HepG2 (cell line): ENCODE results near the gene PDE9A. TPM values are rescaled to one million over a fixed set of nuclear protein-coding genes. Genes with fewer than 3 reads are reported as not detected.

ENCODE experiments used
- GABPB1 ChIP-seq: IDR thresholded peaks from 2 replicates; pipeline ENCODE4 v1.6.1; 2016; ENCODE audit warnings: mild to moderate bottlenecking, missing genetic modification reagents, moderate library complexity, missing compliant biosample characterization
- IRX3 ChIP-seq: sonication (generic); formaldehyde crosslinking; IDR thresholded peaks from 2 replicates; pipeline ENCODE4 v1.8.1; 2023; ENCODE audit warnings: mild to moderate bottlenecking, low read depth, missing genetic modification reagents, borderline replicate concordance
- PCBP2 ChIP-seq: fragments of 200-400 bp; formaldehyde crosslinking; optimal IDR thresholded peaks from 2 replicates; pipeline ENCODE3; 2018; ENCODE audit warnings: low read length, low read depth; ENCODE audit not compliant: poor library complexity, severe bottlenecking
- SRY ChIP-seq: sonication (generic); formaldehyde crosslinking; IDR thresholded peaks from 2 replicates; pipeline ENCODE4 v1.8.0; 2022; ENCODE audit warnings: mild to moderate bottlenecking, missing genetic modification reagents
- ZNF17 ChIP-seq: sonication (generic); formaldehyde crosslinking; IDR thresholded peaks from 2 replicates; pipeline ENCODE4 v1.5.0; 2020; ENCODE audit warnings: mild to moderate bottlenecking, missing genetic modification reagents
- ZNF512 ChIP-seq: sonication (generic); formaldehyde crosslinking; IDR thresholded peaks from 2 replicates; pipeline ENCODE4 v1.4.0; 2020; ENCODE audit warnings: mild to moderate bottlenecking, missing genetic modification reagents
- ZNF576 ChIP-seq: sonication (generic); formaldehyde crosslinking; IDR thresholded peaks from 2 replicates; pipeline ENCODE4 v1.4.0; 2020; ENCODE audit warnings: mild to moderate bottlenecking, missing genetic modification reagents
- ZNF629 ChIP-seq: sonication (generic); formaldehyde crosslinking; conservative IDR thresholded peaks from 2 replicates; pipeline ENCODE4 v1.5.0; 2020; ENCODE audit warnings: missing genetic modification reagents
- ZNF678 ChIP-seq: sonication (generic); formaldehyde crosslinking; IDR thresholded peaks from 2 replicates; pipeline ENCODE4 v1.4.0; 2020; ENCODE audit warnings: mild to moderate bottlenecking, missing genetic modification reagents
- ZNF703 ChIP-seq: sonication (generic); formaldehyde crosslinking; IDR thresholded peaks from 2 replicates; pipeline ENCODE4 v1.5.1; 2020; ENCODE audit warnings: missing genetic modification reagents, mild to moderate bottlenecking, moderate library complexity, borderline replicate concordance
- polyA plus RNA-seq, 8 experiments: library from polyadenylated mRNA; depleted of rRNA in 3 of 8; stranded (reverse) in 7 of 8; unstranded in 1 of 8; fragments of >200 nt; fragmentation: Illumina TruSeq in 4 of 8; extraction: Trizol in 4 of 8; gene quantifications; 2 replicates each; pipeline versions ENCODE4 v1.2.1 to v1.2.3, GENCODE V29; 2011 to 2016; ENCODE audit warnings: low read depth in 4 of 8, missing spikeins in 1 of 8, mixed read lengths in 1 of 8; ENCODE audit not compliant: insufficient read depth in 1 of 8
- total RNA-seq, 5 experiments: library from RNA; depleted of rRNA; stranded (reverse); fragments of >200 nt; fragmentation: Illumina TruSeq; extraction: Trizol; gene quantifications; 2 replicates each; pipeline ENCODE4 v1.2.3, GENCODE V29; 2016; ENCODE audit warnings: low read depth in 1 of 5
- TF ChIP-seq, protein P1 (sequence below), 2 experiments: IDR thresholded peaks; 2 replicates each; pipeline ENCODE4 v1.6.1; 2011 to 2012; ENCODE audit warnings: low read length in 2 of 2, borderline replicate concordance in 1 of 2, low read depth in 1 of 2, mild to moderate bottlenecking in 1 of 2, moderate library complexity in 1 of 2
- TF ChIP-seq, protein P2 (sequence below): sonication (generic); formaldehyde crosslinking; IDR thresholded peaks from 2 replicates; pipeline ENCODE4 v1.5.0; 2020; ENCODE audit warnings: missing genetic modification reagents
- TF ChIP-seq, protein P3 (sequence below): sonication (generic); formaldehyde crosslinking; IDR thresholded peaks from 2 replicates; pipeline ENCODE4 v1.4.0; 2020; ENCODE audit warnings: missing genetic modification reagents
- TF ChIP-seq, protein P4 (sequence below): sonication (generic); formaldehyde crosslinking; IDR thresholded peaks from 2 replicates; pipeline ENCODE4 v1.5.1; 2020; ENCODE audit warnings: missing genetic modification reagents, mild to moderate bottlenecking, borderline replicate concordance

Gene PDE9A
- total and polyA plus RNA-seq, 2 of the 13 experiments (the other 11 are each of a cell fraction or from before 2014, with no cell fraction given): 4.6 to 19.7 TPM

GRCh38 chr21:42711667-42712066 lies 58.2 kb downstream of the PDE9A start (continued):
- TF ChIP-seq, protein P1, sequence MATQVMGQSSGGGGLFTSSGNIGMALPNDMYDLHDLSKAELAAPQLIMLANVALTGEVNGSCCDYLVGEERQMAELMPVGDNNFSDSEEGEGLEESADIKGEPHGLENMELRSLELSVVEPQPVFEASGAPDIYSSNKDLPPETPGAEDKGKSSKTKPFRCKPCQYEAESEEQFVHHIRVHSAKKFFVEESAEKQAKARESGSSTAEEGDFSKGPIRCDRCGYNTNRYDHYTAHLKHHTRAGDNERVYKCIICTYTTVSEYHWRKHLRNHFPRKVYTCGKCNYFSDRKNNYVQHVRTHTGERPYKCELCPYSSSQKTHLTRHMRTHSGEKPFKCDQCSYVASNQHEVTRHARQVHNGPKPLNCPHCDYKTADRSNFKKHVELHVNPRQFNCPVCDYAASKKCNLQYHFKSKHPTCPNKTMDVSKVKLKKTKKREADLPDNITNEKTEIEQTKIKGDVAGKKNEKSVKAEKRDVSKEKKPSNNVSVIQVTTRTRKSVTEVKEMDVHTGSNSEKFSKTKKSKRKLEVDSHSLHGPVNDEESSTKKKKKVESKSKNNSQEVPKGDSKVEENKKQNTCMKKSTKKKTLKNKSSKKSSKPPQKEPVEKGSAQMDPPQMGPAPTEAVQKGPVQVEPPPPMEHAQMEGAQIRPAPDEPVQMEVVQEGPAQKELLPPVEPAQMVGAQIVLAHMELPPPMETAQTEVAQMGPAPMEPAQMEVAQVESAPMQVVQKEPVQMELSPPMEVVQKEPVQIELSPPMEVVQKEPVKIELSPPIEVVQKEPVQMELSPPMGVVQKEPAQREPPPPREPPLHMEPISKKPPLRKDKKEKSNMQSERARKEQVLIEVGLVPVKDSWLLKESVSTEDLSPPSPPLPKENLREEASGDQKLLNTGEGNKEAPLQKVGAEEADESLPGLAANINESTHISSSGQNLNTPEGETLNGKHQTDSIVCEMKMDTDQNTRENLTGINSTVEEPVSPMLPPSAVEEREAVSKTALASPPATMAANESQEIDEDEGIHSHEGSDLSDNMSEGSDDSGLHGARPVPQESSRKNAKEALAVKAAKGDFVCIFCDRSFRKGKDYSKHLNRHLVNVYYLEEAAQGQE (IDR thresholded peaks at IDR 0.05; ENCODE audit: borderline replicate concordance in 1 of 2, low read depth in 1 of 2, low read length in 2 of 2): 0 out of 4 replicates have a peak, but pooled peaks of 1 of the 2 experiments have one; percentile 45
- TF ChIP-seq ZNF17 (CRISPR knock-in tag) (no peak), ZNF576 (CRISPR knock-in tag) (no peak), ZNF512 (CRISPR knock-in tag) (0 out of 2 replicates have a peak, but pooled peaks have one; percentile 20), IRX3 (CRISPR knock-in tag) (no peak), ZNF678 (CRISPR knock-in tag) (no peak), PCBP2 (no peak), GABPB1 (CRISPR knock-in tag) (no peak; the same call in 1 of the 2 replicates), ZNF629 (CRISPR knock-in tag) (peak; percentile 36; the same call in 1 of the 2 replicates), SRY (CRISPR knock-in tag) (no peak), ZNF703 (CRISPR knock-in tag) (no peak)
- TF ChIP-seq, protein P2, sequence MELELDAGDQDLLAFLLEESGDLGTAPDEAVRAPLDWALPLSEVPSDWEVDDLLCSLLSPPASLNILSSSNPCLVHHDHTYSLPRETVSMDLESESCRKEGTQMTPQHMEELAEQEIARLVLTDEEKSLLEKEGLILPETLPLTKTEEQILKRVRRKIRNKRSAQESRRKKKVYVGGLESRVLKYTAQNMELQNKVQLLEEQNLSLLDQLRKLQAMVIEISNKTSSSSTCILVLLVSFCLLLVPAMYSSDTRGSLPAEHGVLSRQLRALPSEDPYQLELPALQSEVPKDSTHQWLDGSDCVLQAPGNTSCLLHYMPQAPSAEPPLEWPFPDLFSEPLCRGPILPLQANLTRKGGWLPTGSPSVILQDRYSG: no peak
- TF ChIP-seq, protein P3, sequence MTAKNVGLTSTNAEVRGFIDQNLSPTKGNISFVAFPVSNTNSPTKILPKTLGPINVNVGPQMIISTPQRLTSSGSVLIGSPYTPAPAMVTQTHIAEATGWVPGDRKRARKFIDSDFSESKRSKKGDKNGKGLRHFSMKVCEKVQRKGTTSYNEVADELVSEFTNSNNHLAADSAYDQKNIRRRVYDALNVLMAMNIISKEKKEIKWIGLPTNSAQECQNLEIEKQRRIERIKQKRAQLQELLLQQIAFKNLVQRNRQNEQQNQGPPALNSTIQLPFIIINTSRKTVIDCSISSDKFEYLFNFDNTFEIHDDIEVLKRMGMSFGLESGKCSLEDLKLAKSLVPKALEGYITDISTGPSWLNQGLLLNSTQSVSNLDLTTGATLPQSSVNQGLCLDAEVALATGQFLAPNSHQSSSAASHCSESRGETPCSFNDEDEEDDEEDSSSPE: peak; percentile 75
- TF ChIP-seq, protein P4, sequence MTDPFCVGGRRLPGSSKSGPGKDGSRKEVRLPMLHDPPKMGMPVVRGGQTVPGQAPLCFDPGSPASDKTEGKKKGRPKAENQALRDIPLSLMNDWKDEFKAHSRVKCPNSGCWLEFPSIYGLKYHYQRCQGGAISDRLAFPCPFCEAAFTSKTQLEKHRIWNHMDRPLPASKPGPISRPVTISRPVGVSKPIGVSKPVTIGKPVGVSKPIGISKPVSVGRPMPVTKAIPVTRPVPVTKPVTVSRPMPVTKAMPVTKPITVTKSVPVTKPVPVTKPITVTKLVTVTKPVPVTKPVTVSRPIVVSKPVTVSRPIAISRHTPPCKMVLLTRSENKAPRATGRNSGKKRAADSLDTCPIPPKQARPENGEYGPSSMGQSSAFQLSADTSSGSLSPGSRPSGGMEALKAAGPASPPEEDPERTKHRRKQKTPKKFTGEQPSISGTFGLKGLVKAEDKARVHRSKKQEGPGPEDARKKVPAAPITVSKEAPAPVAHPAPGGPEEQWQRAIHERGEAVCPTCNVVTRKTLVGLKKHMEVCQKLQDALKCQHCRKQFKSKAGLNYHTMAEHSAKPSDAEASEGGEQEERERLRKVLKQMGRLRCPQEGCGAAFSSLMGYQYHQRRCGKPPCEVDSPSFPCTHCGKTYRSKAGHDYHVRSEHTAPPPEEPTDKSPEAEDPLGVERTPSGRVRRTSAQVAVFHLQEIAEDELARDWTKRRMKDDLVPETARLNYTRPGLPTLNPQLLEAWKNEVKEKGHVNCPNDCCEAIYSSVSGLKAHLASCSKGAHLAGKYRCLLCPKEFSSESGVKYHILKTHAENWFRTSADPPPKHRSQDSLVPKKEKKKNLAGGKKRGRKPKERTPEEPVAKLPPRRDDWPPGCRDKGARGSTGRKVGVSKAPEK (CRISPR knock-in tag): no peak; the same call in 1 of the 2 replicates
